Fibroblast of pulmonary artery (primary cell): ENCODE measurements around the gene OPA3.
A peak's percentile ranks its signal among the peaks of the same experiment; 100 is the strongest.

Experiments
- DNase-seq: peaks from one replicate; pipeline ENCODE4 v3.0.0-alpha.2; 2010; ENCODE audit warnings: low read depth
- H3K4me3 ChIP-seq: replicated peaks from 2 replicates; pipeline ENCODE4 v1.5.1; 2011; ENCODE audit warnings: low read depth, mild to moderate bottlenecking, control low read depth, low read length, moderate library complexity
- CTCF ChIP-seq: IDR thresholded peaks from 2 replicates; pipeline ENCODE4 v1.5.1; 2011; ENCODE audit warnings: mild to moderate bottlenecking, control low read depth, low read length, inconsistent platforms; ENCODE audit errors: missing control alignments

Gene OPA3

GRCh38 chr19:45528744-45529419 lies 55.7 kb downstream of the OPA3 start:
- DNase-seq: no peak
- H3K4me3 ChIP-seq: no peak overlapping the region
- no peak for TF ChIP-seq CTCF

- TF ChIP-seq CTCF: no peak
- no peak overlapping the region for H3K4me3 ChIP-seq
- peak; percentile 29 for DNase-seq
These were observed 56.4 kb downstream of the OPA3 start for GRCh38 chr19:45528149-45528743.

GRCh38 chr19:45527731-45528130 lies 56.9 kb downstream of the OPA3 start:
- no peak overlapping the region for H3K4me3 ChIP-seq
- TF ChIP-seq CTCF: no peak
- DNase-seq: no peak

- no peak for DNase-seq
- no peak for TF ChIP-seq CTCF
- H3K4me3 ChIP-seq: no peak overlapping the region
These were observed 57.6 kb downstream of the OPA3 start for GRCh38 chr19:45526971-45527370.

- peak; percentile 68 for DNase-seq
- TF ChIP-seq CTCF: no peak
- H3K4me3 ChIP-seq: no peak overlapping the region
These were observed 58.5 kb downstream of the OPA3 start for GRCh38 chr19:45526143-45526542.

GRCh38 chr19:45524575-45525129 lies 60.0 kb downstream of the OPA3 start:
- no peak for DNase-seq
- H3K4me3 ChIP-seq: no peak overlapping the region
- no peak for TF ChIP-seq CTCF

GRCh38 chr19:45523642-45524256 lies 60.9 kb downstream of the OPA3 start:
- DNase-seq: peak; percentile 90
- no peak overlapping the region for H3K4me3 ChIP-seq
- peak; percentile 93 for TF ChIP-seq CTCF
